Activated B cell treated with CpG ODN at 0.5 μM for 24 hours (primary cell): ENCODE data around the gene ATP5IF1. TPM values are rescaled to one million over a fixed set of nuclear protein-coding genes. Genes with fewer than 3 reads are reported as not detected.

ENCODE experiments used
- ATAC-seq: fragments of 200-7000 bp; cut with Tn5 transposase; one replicate; pipeline ENCODE4 v1.10.0; 2021; ENCODE audit warnings: low read depth, mild to moderate bottlenecking, moderate library complexity
- CTCF ChIA-PET: fragments of 350-600 bp; sonication (Branson Sonifier 250); formaldehyde crosslinking; loops from one replicate; lab custom pipeline; 2021; ENCODE audit warnings: antibody characterized with exemption; lab: Charles Lee
- POLR2A ChIA-PET: fragments of 350-600 bp; sonication (Branson Sonifier 250); formaldehyde crosslinking; loops from one replicate; lab custom pipeline; 2021; ENCODE audit warnings: antibody characterized with exemption; lab: Charles Lee
- DNase-seq: peaks from one replicate; pipeline ENCODE4 v3.0.0; 2022
- H3K27ac Mint-ChIP-seq: one replicate; pipeline ENCODE4 v1.8.0; 2020; ENCODE audit warnings: mixed read lengths
- H3K27me3 Mint-ChIP-seq: one replicate; pipeline ENCODE4 v1.8.0; 2021; ENCODE audit warnings: mixed read lengths
- H3K36me3 Mint-ChIP-seq: one replicate; pipeline ENCODE4 v1.8.0; 2021; ENCODE audit warnings: low read depth, mixed read lengths
- H3K4me1 Mint-ChIP-seq: one replicate; pipeline ENCODE4 v1.8.0; 2021; ENCODE audit warnings: mixed read lengths
- H3K4me3 Mint-ChIP-seq: one replicate; pipeline ENCODE4 v1.8.0; 2020; ENCODE audit warnings: mild to moderate bottlenecking, mixed read lengths
- H3K9me3 Mint-ChIP-seq: one replicate; pipeline ENCODE4 v1.8.0; 2020; ENCODE audit warnings: mixed read lengths
- intact Hi-C: fragments of 100-400 bp; cut with micrococcal nuclease; formaldehyde crosslinking; loops from one replicate; pipeline ENCODE4 v1.15.1; 2024
- total RNA-seq: library from RNA; stranded (reverse); gene quantifications from 2 replicates; pipeline ENCODE4 v1.2.3, GENCODE V29; 2022
- TF ChIP-seq, protein P1 (sequence below): fragments of 200-600 bp; IDR thresholded peaks from one replicate; pipeline ENCODE4 v1.8.0; 2022; ENCODE audit warnings: antibody characterized with exemption, mild to moderate bottlenecking

Gene ATP5IF1
- total RNA-seq, 1 donor from 2014 or later: 87.0 TPM

DNA sequence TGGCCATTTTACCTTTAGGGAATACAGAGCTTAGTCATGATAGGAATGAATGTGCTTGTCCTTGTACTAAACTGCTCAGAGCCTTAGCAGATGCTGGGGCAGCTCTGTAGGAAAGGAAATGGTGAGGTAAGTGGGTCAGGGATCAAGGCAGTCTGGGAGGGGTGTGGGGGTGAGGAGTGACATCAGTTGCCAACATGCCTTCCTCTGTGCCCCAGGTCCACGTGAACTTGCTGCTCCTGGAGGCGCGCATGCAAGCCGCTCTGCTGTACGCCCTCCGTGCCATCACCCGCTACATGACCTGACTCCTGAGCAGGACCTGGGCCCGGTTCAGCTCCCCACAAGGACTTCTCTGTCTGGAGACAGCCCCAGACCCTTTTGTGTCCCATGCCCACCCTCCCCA is 44.6 kb downstream of the ATP5IF1 start:
- Mint-ChIP-seq H3K27ac (no peak overlapping the region), H3K36me3 (peaks cover 49% of the 10 kb centered on the region), H3K9me3 (no peaks in the 10 kb centered on the region), H3K27me3 (no peaks in the 10 kb centered on the region), H3K4me3 (no peak overlapping the region), H3K4me1 (no peaks in the 10 kb centered on the region)
- DNase-seq (no peak), ATAC-seq (no peak)
- ChIA-PET POLR2A (no interaction called here), CTCF (no interaction called here)
- TF ChIP-seq, protein P1, sequence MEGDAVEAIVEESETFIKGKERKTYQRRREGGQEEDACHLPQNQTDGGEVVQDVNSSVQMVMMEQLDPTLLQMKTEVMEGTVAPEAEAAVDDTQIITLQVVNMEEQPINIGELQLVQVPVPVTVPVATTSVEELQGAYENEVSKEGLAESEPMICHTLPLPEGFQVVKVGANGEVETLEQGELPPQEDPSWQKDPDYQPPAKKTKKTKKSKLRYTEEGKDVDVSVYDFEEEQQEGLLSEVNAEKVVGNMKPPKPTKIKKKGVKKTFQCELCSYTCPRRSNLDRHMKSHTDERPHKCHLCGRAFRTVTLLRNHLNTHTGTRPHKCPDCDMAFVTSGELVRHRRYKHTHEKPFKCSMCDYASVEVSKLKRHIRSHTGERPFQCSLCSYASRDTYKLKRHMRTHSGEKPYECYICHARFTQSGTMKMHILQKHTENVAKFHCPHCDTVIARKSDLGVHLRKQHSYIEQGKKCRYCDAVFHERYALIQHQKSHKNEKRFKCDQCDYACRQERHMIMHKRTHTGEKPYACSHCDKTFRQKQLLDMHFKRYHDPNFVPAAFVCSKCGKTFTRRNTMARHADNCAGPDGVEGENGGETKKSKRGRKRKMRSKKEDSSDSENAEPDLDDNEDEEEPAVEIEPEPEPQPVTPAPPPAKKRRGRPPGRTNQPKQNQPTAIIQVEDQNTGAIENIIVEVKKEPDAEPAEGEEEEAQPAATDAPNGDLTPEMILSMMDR: no peak
- intact Hi-C loops: no loop called here

DNA sequence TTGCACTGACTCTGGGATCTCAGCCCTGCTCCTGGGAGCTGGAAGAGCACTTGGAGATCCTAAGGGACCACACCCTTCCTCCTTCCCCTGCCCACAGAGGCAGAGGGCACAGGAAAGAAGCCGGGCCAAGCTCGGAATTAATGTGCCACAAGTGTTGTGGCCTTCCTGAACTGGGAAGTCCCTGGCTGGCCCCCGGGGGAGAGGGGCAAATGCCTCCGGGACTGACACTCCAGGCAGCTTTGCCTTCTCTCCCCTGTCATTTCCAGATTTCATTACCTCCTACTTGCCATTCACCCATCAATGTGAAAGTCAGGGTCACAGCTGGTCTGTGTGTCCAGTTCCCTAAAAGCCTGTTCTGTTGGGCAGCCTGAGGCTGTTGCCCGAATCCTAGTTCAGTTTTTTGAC is 45.1 kb downstream of the ATP5IF1 start:
- intact Hi-C loops: no loop called here
- DNase-seq: no peak
- TF ChIP-seq, protein P1: no peak
- Mint-ChIP-seq H3K36me3 (peaks cover 49% of the 10 kb centered on the region), H3K27ac (no peak overlapping the region), H3K9me3 (no peaks in the 10 kb centered on the region), H3K27me3 (no peaks in the 10 kb centered on the region), H3K4me3 (no peak overlapping the region), H3K4me1 (no peaks in the 10 kb centered on the region)
- ChIA-PET POLR2A (no interaction called here), CTCF (no interaction called here)
- no peak for ATAC-seq

DNA sequence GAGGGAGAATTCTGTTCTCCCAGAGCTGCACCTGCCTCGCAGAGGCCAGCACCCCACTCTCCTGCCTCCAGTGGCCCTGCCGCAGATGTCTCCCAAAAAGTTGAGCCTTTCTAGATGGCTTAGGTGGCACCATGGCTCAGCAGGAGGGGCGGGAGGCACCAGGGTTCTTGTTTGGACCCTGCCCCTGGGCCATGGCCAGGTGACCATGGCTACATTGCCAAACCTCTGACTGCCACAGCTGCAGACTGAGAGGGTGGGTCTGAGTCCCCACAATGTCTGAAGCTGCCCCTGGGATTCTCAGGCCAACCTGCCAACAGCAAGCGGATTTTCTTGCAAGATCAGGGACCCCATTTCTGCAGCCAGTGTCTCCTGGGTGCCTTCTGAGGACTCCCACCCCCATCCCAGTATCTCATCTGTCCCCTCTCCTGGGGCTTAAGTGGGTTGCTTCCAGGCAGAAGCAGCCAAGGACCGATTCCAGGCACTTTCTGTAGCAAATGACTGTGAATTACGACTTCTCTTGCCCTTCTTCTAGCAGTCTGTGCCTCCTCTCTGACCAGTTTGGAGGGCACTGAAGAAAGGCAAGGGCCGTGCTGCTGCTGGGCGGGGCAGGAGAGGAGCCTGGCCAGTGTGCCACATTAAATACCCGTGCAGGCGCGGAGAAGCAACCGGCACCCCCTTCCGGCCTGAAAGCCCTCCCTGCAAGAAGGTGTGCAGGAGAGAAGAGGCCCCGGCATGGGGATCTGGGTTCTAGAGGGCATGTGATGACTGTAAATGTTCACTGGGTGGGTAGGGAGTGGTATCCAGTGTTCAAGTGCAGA is 45.9 kb downstream of the ATP5IF1 start:
- no peak overlapping the region for H3K4me3 Mint-ChIP-seq
- no peaks in the 10 kb centered on the region for H3K4me1 Mint-ChIP-seq
- no peaks in the 10 kb centered on the region for H3K9me3 Mint-ChIP-seq
- no peak for ATAC-seq
- ChIA-PET POLR2A (no interaction called here), CTCF (no interaction called here)
- no peak for DNase-seq
- no peak overlapping the region for H3K27ac Mint-ChIP-seq
- no peaks in the 10 kb centered on the region for H3K27me3 Mint-ChIP-seq
- TF ChIP-seq, protein P1: no peak
- intact Hi-C loops: no loop called here
- peaks cover 49% of the 10 kb centered on the region for H3K36me3 Mint-ChIP-seq

DNA sequence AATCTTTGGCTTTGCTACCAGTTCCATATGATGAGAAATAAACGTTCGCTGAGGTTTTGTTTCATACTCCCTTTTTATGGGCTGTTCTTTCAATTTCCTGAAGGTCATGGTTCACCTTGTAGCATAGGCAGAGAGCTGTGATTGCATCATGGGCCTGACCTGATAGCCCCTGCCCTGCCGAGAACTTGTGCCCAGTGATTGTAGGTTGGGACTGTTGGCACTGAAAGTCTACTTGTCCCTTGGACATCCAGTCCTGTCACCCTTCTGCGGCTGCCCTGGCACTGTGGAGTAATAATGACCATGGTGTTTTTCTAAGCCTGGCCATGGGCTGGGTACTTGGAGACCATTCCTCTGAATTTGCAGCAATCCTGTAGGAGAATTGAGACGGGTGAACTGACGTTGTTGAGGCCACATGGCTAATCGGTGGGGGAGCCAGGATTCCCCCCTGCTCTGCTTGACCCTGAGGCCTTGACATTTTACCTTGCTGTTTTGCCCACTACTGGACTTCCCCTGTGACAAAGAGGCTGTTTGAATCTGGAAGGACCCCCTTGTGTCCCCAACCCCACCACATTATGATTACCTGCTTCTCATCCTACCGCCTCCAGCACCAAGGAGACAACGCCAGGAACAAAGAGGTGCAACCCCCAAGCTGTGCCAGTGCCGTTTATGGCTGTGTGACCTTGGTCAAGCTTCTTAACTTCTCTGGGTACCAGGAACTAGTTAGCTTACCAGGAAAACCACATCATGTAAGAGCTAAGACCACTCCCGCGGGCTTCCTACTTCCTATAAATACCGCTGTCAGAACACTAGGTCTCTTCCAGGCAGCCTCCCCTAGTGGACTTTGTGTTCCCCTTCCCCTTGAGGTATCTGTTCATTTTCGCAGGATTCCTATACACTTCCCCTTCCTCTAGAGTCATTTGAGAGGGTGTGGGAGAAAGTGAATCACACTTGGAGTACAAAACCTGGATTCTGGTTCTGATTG is 46.8 kb downstream of the ATP5IF1 start:
- H3K4me1 Mint-ChIP-seq: no peaks in the 10 kb centered on the region
- DNase-seq (no peak), ATAC-seq (no peak)
- CTCF ChIA-PET: interaction anchor here (1.2 kb wide), 1 partner anchor 34 kb away, joined by 3 read pairs; no protein-coding TSS in a partner anchor
- POLR2A ChIA-PET: interaction anchor here (1.1 kb wide), 1 partner anchor 47 kb away, joined by 3 read pairs; the partner anchor contains the start of gene ATP5IF1
- TF ChIP-seq, protein P1: no peak
- H3K27me3 Mint-ChIP-seq: no peaks in the 10 kb centered on the region
- no peak overlapping the region for H3K4me3 Mint-ChIP-seq
- intact Hi-C loops: no loop called here
- H3K27ac Mint-ChIP-seq: no peak overlapping the region
- no peaks in the 10 kb centered on the region for H3K9me3 Mint-ChIP-seq
- H3K36me3 Mint-ChIP-seq: peaks cover 43% of the 10 kb centered on the region

DNA sequence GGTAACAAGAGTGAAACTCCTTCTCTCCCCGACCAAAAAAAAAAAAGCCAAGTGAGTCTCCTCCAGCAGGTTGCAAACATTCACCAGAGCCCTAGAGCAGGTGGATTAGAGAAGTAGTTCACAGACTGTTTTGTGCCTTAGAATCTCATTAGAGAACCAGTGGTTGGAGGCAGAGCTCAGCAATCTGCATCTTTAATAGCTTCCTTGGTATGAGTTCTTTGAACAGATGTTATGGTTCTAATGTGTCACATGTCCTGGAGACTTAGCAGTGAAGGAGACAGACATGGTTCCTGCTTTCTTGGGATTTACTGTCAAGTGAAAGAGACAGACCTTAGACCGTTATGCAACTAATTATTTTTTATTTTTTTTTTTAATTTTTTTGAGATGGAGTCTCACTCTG is 50.2 kb downstream of the ATP5IF1 start:
- no peaks in the 10 kb centered on the region for H3K4me1 Mint-ChIP-seq
- ChIA-PET CTCF (no interaction called here), POLR2A (no interaction called here)
- DNase-seq: no peak
- intact Hi-C loops: no loop called here
- H3K36me3 Mint-ChIP-seq: peaks cover 14% of the 10 kb centered on the region
- TF ChIP-seq, protein P1: no peak
- no peak for ATAC-seq
- no peak overlapping the region for H3K27ac Mint-ChIP-seq
- no peak overlapping the region for H3K4me3 Mint-ChIP-seq
- H3K27me3 Mint-ChIP-seq: no peaks in the 10 kb centered on the region
- no peaks in the 10 kb centered on the region for H3K9me3 Mint-ChIP-seq
